Endothelial cell (in vitro differentiated cells): ENCODE measurements around the gene KRTAP25-1. TPM values are rescaled to one million over a fixed set of nuclear protein-coding genes. Genes with fewer than 3 reads are reported as not detected.

ENCODE experiments used
- DNase-seq: peaks from one replicate; pipeline ENCODE4 v3.0.0; 2021; ENCODE audit warnings: low spot score
- H3K27ac Mint-ChIP-seq: one replicate; pipeline ENCODE4 v1.8.0; 2021; ENCODE audit warnings: mixed read lengths, inconsistent platforms; ENCODE audit not compliant: unreplicated experiment
- H3K27me3 Mint-ChIP-seq: one replicate; pipeline ENCODE4 v1.8.0; 2021; ENCODE audit warnings: mild to moderate bottlenecking, moderate library complexity, mixed read lengths, inconsistent platforms; ENCODE audit not compliant: unreplicated experiment
- H3K36me3 Mint-ChIP-seq: one replicate; pipeline ENCODE4 v1.8.0; 2021; ENCODE audit warnings: mild to moderate bottlenecking, low read depth, mixed read lengths, inconsistent platforms; ENCODE audit not compliant: unreplicated experiment
- H3K4me1 Mint-ChIP-seq: one replicate; pipeline ENCODE4 v1.8.0; 2021; ENCODE audit warnings: mild to moderate bottlenecking, mixed read lengths, inconsistent platforms; ENCODE audit not compliant: unreplicated experiment
- H3K4me3 Mint-ChIP-seq: one replicate; pipeline ENCODE4 v1.8.0; 2021; ENCODE audit warnings: mild to moderate bottlenecking, mixed read lengths, inconsistent platforms; ENCODE audit not compliant: unreplicated experiment
- H3K9me3 Mint-ChIP-seq: one replicate; pipeline ENCODE4 v1.8.0; 2021; ENCODE audit warnings: mixed read lengths, inconsistent platforms; ENCODE audit not compliant: unreplicated experiment
- CTCF ChIP-seq: fragments of 200-600 bp; sonication (generic); IDR thresholded peaks from one replicate; pipeline ENCODE4 v1.5.0; 2021; ENCODE audit warnings: antibody characterized with exemption; ENCODE audit not compliant: unreplicated experiment
- long read RNA-seq: library from polyadenylated mRNA; unstranded; transcript quantifications from one replicate; pipeline ENCODE4 v2.0.0, GENCODE V29; 2020; ENCODE audit not compliant: unreplicated experiment
- total RNA-seq: library from RNA; stranded (reverse); fragmentation: NEBNext Ultra II Directional; extraction: Animal tissue kit (Norgen Biotek cat#: 25700); gene quantifications from one replicate; pipeline ENCODE4 v1.2.1, GENCODE V29; 2021; ENCODE audit not compliant: unreplicated experiment

Gene KRTAP25-1, protein sequence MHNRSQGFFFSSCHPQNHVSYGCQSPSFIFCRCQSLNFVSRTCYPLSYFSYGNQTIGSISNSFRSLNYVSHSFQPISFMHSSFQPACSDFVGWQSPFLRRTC
- total RNA-seq, result not detected
- long read RNA-seq, result 0 reads

GRCh38 chr21:30289215-30289614, at the start of gene KRTAP25-1:
Gene KRTAP25-1, minus strand, starts transcription at chr21:30289514. Its CDS starts 24 bp downstream, at chr21:30289490.
- TF ChIP-seq CTCF, result no peak
- no peak for DNase-seq
- peaks cover 5% of the 10 kb centered on the region for H3K4me1 Mint-ChIP-seq
- no peaks in the 10 kb centered on the region for H3K36me3 Mint-ChIP-seq
- no peaks in the 10 kb centered on the region for H3K9me3 Mint-ChIP-seq
- no peak within 1 kb of the TSS for H3K4me3 Mint-ChIP-seq
- H3K27ac Mint-ChIP-seq, result no peak within 1 kb of the TSS
- H3K27me3 Mint-ChIP-seq, result no peaks in the 10 kb centered on the region

GRCh38 chr21:30338717-30339116, 49.4 kb upstream of the KRTAP25-1 start:
- TF ChIP-seq CTCF, result no peak
- H3K36me3 Mint-ChIP-seq, result no peaks in the 10 kb centered on the region
- H3K4me1 Mint-ChIP-seq, result no peaks in the 10 kb centered on the region
- H3K9me3 Mint-ChIP-seq, result no peaks in the 10 kb centered on the region
- H3K4me3 Mint-ChIP-seq, result no peak overlapping the region
- DNase-seq, result no peak
- H3K27me3 Mint-ChIP-seq, result no peaks in the 10 kb centered on the region
- no peak overlapping the region for H3K27ac Mint-ChIP-seq

DNA sequence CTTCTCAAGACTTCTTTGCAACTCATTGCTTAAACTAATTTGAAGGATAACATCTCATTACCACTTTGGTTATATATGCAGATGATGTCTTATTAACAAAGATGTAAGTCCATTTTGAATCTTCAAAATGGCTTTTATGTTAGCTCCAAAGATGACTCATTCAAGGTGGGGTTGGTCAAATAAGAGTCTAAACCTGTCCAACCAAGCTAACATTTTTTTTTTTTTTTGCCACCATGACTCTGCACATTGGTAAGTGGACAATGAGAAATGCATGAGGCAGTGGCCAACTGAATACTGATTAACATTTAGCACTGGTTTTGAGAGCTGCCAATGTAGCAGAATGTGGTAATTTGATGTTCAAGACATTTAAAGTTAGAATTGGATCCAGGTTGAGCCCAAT, 48.5 kb upstream of the KRTAP25-1 start:
- Mint-ChIP-seq H3K9me3 (no peaks in the 10 kb centered on the region), H3K4me1 (no peaks in the 10 kb centered on the region), H3K27ac (no peak overlapping the region), H3K27me3 (no peaks in the 10 kb centered on the region), H3K36me3 (no peaks in the 10 kb centered on the region), H3K4me3 (no peak overlapping the region)
- no peak for DNase-seq
- TF ChIP-seq CTCF, result no peak

DNA sequence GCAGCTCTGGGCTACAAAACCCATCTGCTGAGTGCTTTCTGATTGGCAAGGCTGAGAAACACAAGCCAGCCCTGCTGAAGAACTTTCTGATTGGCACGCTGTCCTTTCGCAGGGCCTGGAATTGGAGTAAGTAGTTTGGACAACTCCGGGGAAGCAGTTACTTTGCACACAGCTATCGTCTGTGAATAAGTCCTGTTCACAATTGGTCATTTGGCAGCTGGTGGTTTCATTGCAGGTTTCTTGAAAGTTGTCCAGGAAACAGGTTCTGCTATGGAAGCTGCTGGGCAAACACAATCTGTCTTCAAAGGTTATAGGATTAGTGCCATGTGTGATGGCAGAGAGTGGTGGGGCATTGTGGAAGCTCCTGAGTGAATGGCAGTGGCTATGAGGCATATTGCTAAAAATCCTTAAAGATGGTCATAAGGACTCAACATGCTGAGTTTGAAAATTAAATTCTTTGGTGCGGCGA, 48.0 kb upstream of the KRTAP25-1 start, which contains the start of gene KRTAP27-1:
Gene KRTAP27-1, minus strand, starts transcription at position 419 of the 469 bp plus-strand sequence. Its CDS starts 26 bp downstream, at position 393.
- H3K27me3 Mint-ChIP-seq, result no peaks in the 10 kb centered on the region
- no peaks in the 10 kb centered on the region for H3K4me1 Mint-ChIP-seq
- H3K4me3 Mint-ChIP-seq, result no peak within 1 kb of the TSS
- no peak within 1 kb of the TSS for H3K27ac Mint-ChIP-seq
- no peak for TF ChIP-seq CTCF
- no peaks in the 10 kb centered on the region for H3K36me3 Mint-ChIP-seq
- no peak for DNase-seq
- no peaks in the 10 kb centered on the region for H3K9me3 Mint-ChIP-seq

DNA sequence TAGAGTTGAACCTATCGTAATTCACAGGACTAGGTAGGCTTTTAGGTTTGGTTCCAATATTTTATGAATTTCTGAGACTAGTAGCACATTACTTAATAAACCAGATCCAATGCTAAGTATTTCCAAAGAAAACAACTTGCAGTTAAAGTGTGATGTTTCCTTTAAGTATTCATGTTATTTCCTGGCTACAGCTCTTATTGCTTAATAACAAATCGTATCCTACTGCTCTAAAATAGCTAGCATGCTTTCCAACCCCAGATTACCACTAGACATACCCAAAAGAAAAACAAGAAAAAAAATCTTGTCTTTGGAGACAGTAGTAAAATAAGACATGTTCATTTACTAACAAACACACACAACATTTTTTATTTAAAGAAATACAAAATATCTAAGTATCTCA, 47.3 kb upstream of the KRTAP25-1 start:
- Mint-ChIP-seq H3K4me3 (no peak overlapping the region), H3K27ac (no peak overlapping the region), H3K27me3 (no peaks in the 10 kb centered on the region), H3K36me3 (no peaks in the 10 kb centered on the region), H3K9me3 (no peaks in the 10 kb centered on the region), H3K4me1 (no peaks in the 10 kb centered on the region)
- no peak for TF ChIP-seq CTCF
- DNase-seq, result no peak
